GM18868 (cell line): ENCODE data around the gene DGLUCY.
"Not testable (repeated sequence)": the region's sequence is repeated elsewhere in the genome, so short reads cannot be mapped to it uniquely, and the experiment has no call there.

Experiments used
- ATAC-seq: cut with Tn5 transposase; IDR thresholded peaks from one replicate; pipeline ENCODE4 v1.9.1; 2021; ENCODE audit warnings: mild to moderate bottlenecking, moderate library complexity; ENCODE audit not compliant: unreplicated experiment

The DGLUCY gene

DNA sequence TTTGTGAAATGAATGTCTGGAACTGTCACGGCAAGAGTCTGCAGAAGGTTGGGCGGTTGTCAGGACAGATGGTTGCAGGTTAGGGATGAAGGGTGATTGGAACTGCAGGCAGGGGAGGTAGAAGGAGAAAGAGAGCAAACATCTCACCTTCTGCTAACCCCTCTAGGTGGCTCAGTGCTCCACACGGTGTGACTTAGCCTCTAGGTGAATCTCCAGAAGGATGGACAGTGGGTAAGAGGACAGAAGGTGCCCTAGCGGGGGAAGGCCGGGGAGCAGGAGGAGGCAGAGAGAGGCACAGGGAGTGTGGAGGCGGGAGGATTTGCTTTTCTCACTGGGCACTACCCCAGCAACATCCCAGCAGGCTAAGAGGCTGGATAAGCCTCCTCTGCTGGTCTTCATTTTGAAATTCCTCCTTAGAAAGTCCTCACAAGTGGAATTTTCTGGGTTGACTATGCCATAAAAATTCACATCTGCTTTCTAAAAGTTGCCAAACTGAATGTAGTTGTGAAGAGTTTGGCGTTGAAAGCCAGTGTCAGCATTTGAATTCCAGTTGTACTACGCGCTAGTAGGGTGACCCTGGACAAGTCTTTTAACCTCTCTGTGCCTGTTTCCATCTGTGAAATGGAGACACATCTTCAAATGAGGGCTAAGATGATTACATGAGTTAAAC is 141.3 kb downstream of the DGLUCY start:
- no peak for ATAC-seq

DNA sequence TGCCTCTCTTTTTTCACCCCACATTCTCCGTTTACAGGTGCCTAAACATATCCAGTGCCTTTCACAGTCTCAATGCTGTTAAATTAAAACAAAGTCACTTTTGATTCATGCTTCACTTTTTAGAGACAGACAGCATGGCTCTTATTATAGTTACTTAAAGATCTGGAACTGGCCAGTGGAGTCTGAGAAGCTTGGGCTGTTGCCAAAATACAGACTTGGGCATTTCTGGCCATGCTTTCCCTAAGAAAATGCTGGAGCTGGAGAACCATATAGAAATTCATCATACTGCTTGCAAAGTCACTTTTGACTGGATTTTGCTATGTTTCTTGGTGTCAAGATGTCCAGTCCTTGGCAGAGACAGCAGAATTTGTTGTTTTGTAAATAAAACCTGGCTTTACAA is 142.8 kb downstream of the DGLUCY start:
- no peak for ATAC-seq

- no peak for ATAC-seq
Observed at GRCh38 chr14:91257328-91258010, 143.6 kb downstream of the DGLUCY start.

DNA sequence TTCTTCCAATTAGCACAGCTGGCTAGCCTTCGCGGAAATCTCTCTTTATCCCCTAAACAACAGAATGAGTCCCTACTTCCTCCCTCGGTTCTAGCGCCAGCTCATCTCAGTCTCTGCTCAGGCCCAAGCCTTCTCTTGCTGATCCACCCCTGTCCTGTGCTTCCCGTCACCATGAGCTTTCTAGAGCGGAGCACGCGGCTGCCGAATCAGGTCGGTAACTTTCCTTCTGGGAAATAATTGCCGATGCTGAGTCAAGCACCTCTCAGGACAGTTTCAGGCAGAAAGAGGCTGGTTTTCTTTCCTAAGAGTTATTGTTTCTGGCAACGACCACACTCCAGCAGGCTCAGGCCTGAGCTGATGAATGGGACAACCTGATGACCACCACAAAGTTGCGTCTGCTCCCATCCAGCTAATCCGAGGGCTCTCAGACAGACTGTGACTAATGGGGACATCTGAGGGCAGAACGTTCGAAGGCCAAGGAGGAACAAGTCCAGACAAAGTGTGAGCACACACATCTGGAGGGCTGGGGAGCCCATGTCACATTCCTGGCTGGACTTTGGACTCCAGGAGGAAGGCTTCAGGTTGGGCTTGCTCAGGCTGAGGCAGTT is 144.2 kb downstream of the DGLUCY start:
- ATAC-seq, result no peak

DNA sequence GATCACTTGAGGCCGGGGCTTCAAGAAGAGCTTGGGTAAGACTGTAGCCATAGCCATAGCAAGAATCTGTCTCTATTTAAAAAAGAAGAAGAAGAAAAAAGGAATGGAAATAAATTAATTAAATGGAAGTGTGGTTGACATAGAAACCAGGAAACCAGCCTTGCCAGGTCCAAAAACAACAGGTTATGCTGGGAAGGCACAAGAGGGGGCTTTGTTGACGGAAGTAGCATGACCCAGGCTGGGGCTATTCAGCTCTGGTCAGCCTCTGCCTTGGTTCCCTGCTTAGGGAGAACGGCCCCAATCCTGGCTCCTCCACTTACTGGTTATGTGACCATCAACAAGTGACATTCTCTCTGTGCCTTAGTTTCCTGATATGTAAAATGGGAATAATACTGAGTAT is 145.0 kb downstream of the DGLUCY start:
- ATAC-seq, result no peak

GRCh38 chr14:91261115-91261514 is 147.2 kb downstream of the DGLUCY start:
- no peak for ATAC-seq

- ATAC-seq, result no peak
Observed at GRCh38 chr14:91261986-91262549, 148.2 kb downstream of the DGLUCY start.

GRCh38 chr14:91263329-91263728 is 149.5 kb downstream of the DGLUCY start:
- ATAC-seq, result no peak

DNA sequence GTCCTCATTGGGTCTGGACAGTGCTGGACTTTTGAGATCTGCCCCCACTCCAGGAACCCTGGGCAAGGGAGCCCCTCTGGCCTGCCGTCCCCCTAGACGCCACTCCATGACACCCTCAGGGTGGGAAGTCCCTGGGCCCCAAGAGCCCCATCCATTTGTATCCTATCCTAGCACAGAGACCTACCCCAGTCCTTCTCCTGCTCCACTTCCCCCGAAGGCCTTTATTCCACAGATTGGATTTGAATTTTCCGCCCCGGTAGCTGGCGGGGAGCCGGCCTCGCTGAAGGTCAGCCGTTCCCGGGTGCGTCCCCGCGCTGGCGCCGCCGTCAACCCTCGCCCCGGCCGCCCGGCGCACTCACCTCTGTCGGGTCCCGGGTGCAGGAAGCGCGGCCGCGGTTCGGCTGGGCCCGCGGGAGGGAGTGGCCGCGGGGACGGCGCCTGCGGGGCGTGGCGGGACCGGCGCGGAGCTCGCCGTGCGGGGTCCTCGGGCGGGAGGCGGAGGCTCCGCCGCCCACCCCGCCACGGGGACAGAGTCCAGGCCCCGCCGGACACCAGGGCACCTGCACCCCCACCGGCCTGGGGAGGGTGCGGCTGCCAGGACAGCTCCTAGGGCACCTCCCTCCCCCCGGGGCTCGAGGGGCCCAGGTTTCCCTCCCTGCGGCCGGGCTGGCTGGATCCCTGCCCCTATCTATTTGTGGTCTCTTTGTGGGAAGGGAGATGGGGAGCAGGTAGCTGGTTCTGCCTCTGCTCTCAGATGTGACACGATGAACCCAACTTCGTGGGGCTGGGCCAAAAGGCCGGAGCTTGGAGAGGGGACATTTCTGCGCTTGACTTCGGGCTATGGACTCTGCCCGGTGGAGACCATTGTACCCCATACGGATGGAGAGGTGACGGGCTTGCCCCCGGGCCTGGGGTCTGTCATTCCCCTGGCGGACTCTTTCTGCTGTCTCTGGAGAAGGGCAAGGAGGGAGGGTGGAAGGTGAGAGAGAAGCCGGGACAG is 150.6 kb downstream of the DGLUCY start:
- ATAC-seq, result no peak

- no peak for ATAC-seq
Observed at GRCh38 chr14:91265404-91265803, 151.5 kb downstream of the DGLUCY start.

- not testable (repeated sequence) for ATAC-seq
Observed at GRCh38 chr14:91266276-91266675, 152.4 kb downstream of the DGLUCY start.

- no peak for ATAC-seq
Observed at GRCh38 chr14:91267965-91268437, 154.1 kb downstream of the DGLUCY start.

DNA sequence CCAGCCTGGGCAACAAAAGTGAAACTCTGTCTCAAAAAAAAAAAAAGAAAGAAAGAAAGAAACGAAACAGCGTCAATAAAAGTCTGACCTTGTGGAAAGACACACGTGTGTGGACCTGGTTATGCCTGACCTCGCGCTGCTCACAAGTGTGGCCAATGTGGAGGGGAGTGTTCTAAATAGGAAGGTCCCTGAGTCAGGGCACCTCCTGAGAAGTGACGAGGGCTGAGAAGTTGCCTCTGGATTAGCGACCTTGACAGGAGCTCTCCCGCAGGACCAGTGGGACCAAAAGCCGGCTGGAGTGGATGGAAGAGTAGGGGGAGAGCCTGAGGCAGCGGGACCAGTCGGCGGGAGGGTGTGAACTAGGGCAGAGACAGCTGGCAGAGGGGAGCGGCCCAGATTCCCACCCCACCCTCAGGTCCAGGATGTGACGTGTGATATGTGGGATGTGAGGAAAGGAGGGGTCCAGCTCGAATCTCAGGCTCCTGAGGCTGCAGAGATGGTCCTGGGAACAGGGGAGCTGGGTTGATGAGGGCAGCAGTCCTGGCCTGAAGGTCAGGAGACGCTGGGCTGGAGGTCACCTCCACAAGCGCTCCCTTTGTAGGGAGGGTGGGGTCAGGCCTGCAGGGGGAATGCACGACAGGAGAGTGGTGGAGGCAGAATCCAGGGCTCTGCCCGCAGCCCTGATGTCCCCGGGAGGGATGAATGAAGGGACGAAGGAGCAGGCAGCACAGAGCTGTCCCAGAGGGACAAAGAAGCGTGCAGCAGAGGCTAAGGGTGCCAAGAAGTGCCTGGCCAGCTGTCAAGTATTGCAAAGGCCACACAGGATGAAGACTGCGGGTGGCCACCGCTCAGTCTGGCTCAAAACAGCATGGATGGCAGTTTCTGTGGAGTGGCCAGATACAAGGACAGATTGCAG is 155.5 kb downstream of the DGLUCY start:
- no peak for ATAC-seq

GRCh38 chr14:91270188-91270587 is 156.3 kb downstream of the DGLUCY start:
- ATAC-seq, result no peak

DNA sequence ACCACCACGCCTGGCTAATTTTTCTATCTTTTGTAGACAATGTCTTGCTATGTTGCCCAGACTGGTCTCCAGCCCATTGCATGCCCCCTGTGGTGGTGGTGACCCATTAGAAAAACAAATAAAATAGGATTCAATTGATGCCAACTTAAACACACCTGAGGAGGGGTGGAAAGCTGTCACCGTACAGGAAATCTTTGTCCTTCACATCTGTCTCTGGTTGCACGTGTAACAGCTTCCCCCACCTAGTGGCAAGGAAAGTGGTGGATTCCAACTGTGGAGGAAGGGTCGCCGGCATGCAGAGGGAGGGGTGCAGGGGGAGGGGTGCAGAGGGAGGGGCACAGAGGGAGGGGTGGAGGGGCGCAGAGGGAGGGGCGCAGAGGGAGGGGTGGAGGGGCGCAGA is 156.7 kb downstream of the DGLUCY start:
- ATAC-seq, result no peak

- no peak for ATAC-seq
Observed at GRCh38 chr14:91271639-91272038, 157.8 kb downstream of the DGLUCY start.

- ATAC-seq, result no peak
Observed at GRCh38 chr14:91272341-91273272, 158.7 kb downstream of the DGLUCY start.

GRCh38 chr14:91273273-91273884 is 159.5 kb downstream of the DGLUCY start:
- no peak for ATAC-seq
